HG03196 (cell line): ENCODE data around the gene CD38.
"Not testable (repeated sequence)": the region's sequence is repeated elsewhere in the genome, so short reads cannot be mapped to it uniquely, and the experiment has no call there.

Experiments used
- ATAC-seq: cut with Tn5 transposase; IDR thresholded peaks from one replicate; pipeline ENCODE4 v1.9.1; 2021; ENCODE audit not compliant: unreplicated experiment

CD38 gene

GRCh38 chr4:15861198-15861597 lies 83.1 kb downstream of the CD38 start:
- ATAC-seq: not testable (repeated sequence)

- ATAC-seq: no peak
Observed at GRCh38 chr4:15864651-15865566, 86.8 kb downstream of the CD38 start.

GRCh38 chr4:15868111-15868510 lies 90.0 kb downstream of the CD38 start:
- ATAC-seq: no peak

- no peak for ATAC-seq
Observed at GRCh38 chr4:15868826-15869413, 90.8 kb downstream of the CD38 start.

GRCh38 chr4:15870079-15870478 lies 92.0 kb downstream of the CD38 start:
- no peak for ATAC-seq

- ATAC-seq: no peak
Observed at GRCh38 chr4:15870921-15871664, 93.0 kb downstream of the CD38 start.

GRCh38 chr4:15873117-15873516 lies 95.0 kb downstream of the CD38 start:
- no peak for ATAC-seq

- ATAC-seq: no peak
Observed at GRCh38 chr4:15874671-15875070, 96.5 kb downstream of the CD38 start.

- ATAC-seq: no peak
Observed at GRCh38 chr4:15875663-15876460, 97.7 kb downstream of the CD38 start.

- ATAC-seq: no peak
Observed at GRCh38 chr4:15878011-15878410, 99.9 kb downstream of the CD38 start.

- ATAC-seq: no peak
Observed at GRCh38 chr4:15881820-15882219, 103.7 kb downstream of the CD38 start.

- ATAC-seq: peak; percentile 91
Observed at GRCh38 chr4:15882675-15883086, 104.6 kb downstream of the CD38 start.

- no peak for ATAC-seq
Observed at GRCh38 chr4:15883610-15884243, 105.6 kb downstream of the CD38 start.

- no peak for ATAC-seq
Observed at GRCh38 chr4:15884666-15885065, 106.5 kb downstream of the CD38 start.

GRCh38 chr4:15885422-15885821 lies 107.3 kb downstream of the CD38 start:
- ATAC-seq: no peak

- ATAC-seq: no peak
Observed at GRCh38 chr4:15888515-15888914, 110.4 kb downstream of the CD38 start.

GRCh38 chr4:15890246-15890829 lies 112.2 kb downstream of the CD38 start:
- ATAC-seq: no peak

- peak; percentile 60 for ATAC-seq
Observed at GRCh38 chr4:15891312-15891711, 113.2 kb downstream of the CD38 start.

- no peak for ATAC-seq
Observed at GRCh38 chr4:15893962-15894361, 115.8 kb downstream of the CD38 start.

- no peak for ATAC-seq
Observed at GRCh38 chr4:15894393-15894792, 116.3 kb downstream of the CD38 start.
